HepG2 (cell line): ENCODE results near the gene STK10. TPM values are rescaled to one million over a fixed set of nuclear protein-coding genes. Genes with fewer than 3 reads are reported as not detected.
A peak's percentile ranks its signal among the peaks of the same experiment; 100 is the strongest.

Source experiments
- ARHGAP35 ChIP-seq: sonication (generic); formaldehyde crosslinking; IDR thresholded peaks from 2 replicates; pipeline ENCODE4 v1.9.0; 2022; ENCODE audit warnings: mild to moderate bottlenecking, inconsistent platforms, moderate library complexity, missing genetic modification reagents, borderline replicate concordance
- CENPT ChIP-seq: sonication (generic); formaldehyde crosslinking; IDR thresholded peaks from 2 replicates; pipeline ENCODE4 v1.8.0; 2022; ENCODE audit warnings: low read depth, mild to moderate bottlenecking, moderate library complexity, missing genetic modification reagents
- CHD4 ChIP-seq: fragments of 200-600 bp; sonication (generic); IDR thresholded peaks from 2 replicates; pipeline ENCODE4 v1.7.0; 2017; ENCODE audit warnings: mild to moderate bottlenecking, low read length, borderline replicate concordance
- GATA4 ChIP-seq: sonication (generic); IDR thresholded peaks from 2 replicates; pipeline ENCODE4 v1.6.1; 2016; ENCODE audit warnings: antibody characterized with exemption, low read depth, borderline replicate concordance
- HMG20A ChIP-seq: IDR thresholded peaks from 2 replicates; pipeline ENCODE4 v1.6.1; 2016; ENCODE audit warnings: borderline replicate concordance
- HNRNPLL ChIP-seq: fragments of 200-400 bp; formaldehyde crosslinking; IDR thresholded peaks from 2 replicates; pipeline ENCODE4 v1.6.1; 2017; ENCODE audit warnings: mild to moderate bottlenecking, low read depth, low read length; ENCODE audit not compliant: poor library complexity, severe bottlenecking
- HOXA7 ChIP-seq: sonication (generic); formaldehyde crosslinking; IDR thresholded peaks from 2 replicates; pipeline ENCODE4 v1.8.1; 2022; ENCODE audit warnings: mild to moderate bottlenecking, missing genetic modification reagents, moderate library complexity
- HOXD1 ChIP-seq: sonication (generic); formaldehyde crosslinking; IDR thresholded peaks from 2 replicates; pipeline ENCODE4 v1.5.0; 2020; ENCODE audit warnings: missing genetic modification reagents
- JUN ChIP-seq: sonication (generic); formaldehyde crosslinking; IDR thresholded peaks from 2 replicates; pipeline ENCODE4 v1.4.0; 2020; ENCODE audit warnings: mild to moderate bottlenecking, missing genetic modification reagents
- KDM3A ChIP-seq: IDR thresholded peaks from 2 replicates; pipeline ENCODE4 v1.6.1; 2018; ENCODE audit warnings: low read depth, missing compliant biosample characterization
- KMT2B ChIP-seq: IDR thresholded peaks from 2 replicates; pipeline ENCODE4 v1.6.1; 2016; ENCODE audit warnings: missing genetic modification reagents, missing compliant biosample characterization
- NFYB ChIP-seq: sonication (generic); formaldehyde crosslinking; IDR thresholded peaks from 2 replicates; pipeline ENCODE4 v1.4.0; 2020; ENCODE audit warnings: missing genetic modification reagents
- PAF1 ChIP-seq: IDR thresholded peaks from 2 replicates; pipeline ENCODE4 v1.6.1; 2016; ENCODE audit warnings: missing genetic modification reagents, missing compliant biosample characterization
- PITX1 ChIP-seq: sonication (generic); formaldehyde crosslinking; IDR thresholded peaks from 2 replicates; pipeline ENCODE4 v1.5.1; 2020; ENCODE audit warnings: mild to moderate bottlenecking, missing genetic modification reagents
- RBFOX2 ChIP-seq: fragments of 200-400 bp; formaldehyde crosslinking; IDR thresholded peaks from 2 replicates; pipeline ENCODE4 v1.6.1; 2017; ENCODE audit warnings: low read depth, mild to moderate bottlenecking, low read length
- REL ChIP-seq: sonication (generic); formaldehyde crosslinking; conservative IDR thresholded peaks from 2 replicates; pipeline ENCODE4 v1.8.0; 2022; ENCODE audit warnings: mild to moderate bottlenecking, missing genetic modification reagents, moderate library complexity
- REPIN1 ChIP-seq: sonication (generic); formaldehyde crosslinking; IDR thresholded peaks from 2 replicates; pipeline ENCODE4 v1.8.0; 2022; ENCODE audit warnings: missing genetic modification reagents, low read depth, mild to moderate bottlenecking, borderline replicate concordance
- SALL2 ChIP-seq: sonication (generic); formaldehyde crosslinking; IDR thresholded peaks from 2 replicates; pipeline ENCODE4 v1.8.1; 2023; ENCODE audit warnings: mild to moderate bottlenecking, missing genetic modification reagents, inconsistent platforms
- SMAD1 ChIP-seq: sonication (generic); formaldehyde crosslinking; IDR thresholded peaks from 2 replicates; pipeline ENCODE4 v1.4.0; 2020; ENCODE audit warnings: missing genetic modification reagents, low read depth, mild to moderate bottlenecking, borderline replicate concordance
- TBP ChIP-seq: sonication (generic); formaldehyde crosslinking; IDR thresholded peaks from 2 replicates; pipeline ENCODE4 v1.5.0; 2020; ENCODE audit warnings: missing genetic modification reagents
- YY1 ChIP-seq: IDR thresholded peaks from 2 replicates; pipeline ENCODE4 v1.6.1; 2011; ENCODE audit warnings: low read length, low read depth, moderate library complexity, mild to moderate bottlenecking; ENCODE audit not compliant: insufficient read depth, insufficient replicate concordance
- ZNF33A ChIP-seq: sonication (generic); formaldehyde crosslinking; IDR thresholded peaks from 2 replicates; pipeline ENCODE4 v1.5.1; 2020; ENCODE audit warnings: missing genetic modification reagents, mild to moderate bottlenecking, moderate library complexity, borderline replicate concordance
- ZNF430 ChIP-seq: sonication (generic); formaldehyde crosslinking; IDR thresholded peaks from 2 replicates; pipeline ENCODE4 v1.9.0; 2021; ENCODE audit warnings: mild to moderate bottlenecking, missing genetic modification reagents
- ZNF557 ChIP-seq: sonication (generic); formaldehyde crosslinking; IDR thresholded peaks from 2 replicates; pipeline ENCODE4 v1.4.0; 2020; ENCODE audit warnings: missing genetic modification reagents
- ZNF761 ChIP-seq: sonication (generic); formaldehyde crosslinking; conservative IDR thresholded peaks from 2 replicates; pipeline ENCODE4 v1.4.0; 2020; ENCODE audit warnings: mild to moderate bottlenecking, missing genetic modification reagents
- ZNF772 ChIP-seq: sonication (generic); formaldehyde crosslinking; IDR thresholded peaks from 2 replicates; pipeline ENCODE4 v1.5.0; 2020; ENCODE audit warnings: mild to moderate bottlenecking, missing genetic modification reagents
- ZNF781 ChIP-seq: sonication (generic); formaldehyde crosslinking; IDR thresholded peaks from 2 replicates; pipeline ENCODE4 v1.5.1; 2020; ENCODE audit warnings: borderline replicate concordance, mild to moderate bottlenecking, missing genetic modification reagents; ENCODE audit errors: not compliant biosample characterization
- polyA plus RNA-seq, 8 experiments: library from polyadenylated mRNA; depleted of rRNA in 3 of 8; stranded (reverse) in 7 of 8; unstranded in 1 of 8; fragments of >200 nt; fragmentation: Illumina TruSeq in 4 of 8; extraction: Trizol in 4 of 8; gene quantifications; 2 replicates each; pipeline versions ENCODE4 v1.2.1 to v1.2.3, GENCODE V29; 2011 to 2016; ENCODE audit warnings: low read depth in 4 of 8, missing spikeins in 1 of 8, mixed read lengths in 1 of 8; ENCODE audit not compliant: insufficient read depth in 1 of 8
- total RNA-seq, 5 experiments: library from RNA; depleted of rRNA; stranded (reverse); fragments of >200 nt; fragmentation: Illumina TruSeq; extraction: Trizol; gene quantifications; 2 replicates each; pipeline ENCODE4 v1.2.3, GENCODE V29; 2016; ENCODE audit warnings: low read depth in 1 of 5
- TF ChIP-seq, protein P1 (sequence below): sonication (generic); formaldehyde crosslinking; IDR thresholded peaks from 2 replicates; pipeline ENCODE4 v1.4.0; 2020; ENCODE audit warnings: missing genetic modification reagents
- TF ChIP-seq, protein P2 (sequence below): sonication (generic); formaldehyde crosslinking; IDR thresholded peaks from 2 replicates; pipeline ENCODE4 v1.4.0; 2020; ENCODE audit warnings: missing genetic modification reagents

The STK10 gene
- total and polyA plus RNA-seq, 2 of the 13 experiments (the other 11 are each of a cell fraction or from before 2014, with no cell fraction given) = 7.0 to 7.2 TPM

- TF ChIP-seq KMT2B (CRISPR knock-in tag) (no peak), TBP (CRISPR knock-in tag) (no peak), RBFOX2 (0 out of 2 replicates have a peak, but pooled peaks have one; percentile 66), CHD4 (no peak), HNRNPLL (peak; percentile 18), JUN (0 out of 2 replicates have a peak, but pooled peaks have one; percentile 13), ZNF761 (CRISPR knock-in tag) (no peak; the same call in 1 of the 2 replicates), HMG20A (CRISPR knock-in tag) (no peak), ZNF781 (CRISPR knock-in tag) (no peak), ZNF772 (CRISPR knock-in tag) (no peak), KDM3A (CRISPR knock-in tag) (no peak), SMAD1 (CRISPR knock-in tag) (0 out of 2 replicates have a peak, but pooled peaks have one; percentile 62), SALL2 (no peak), ZNF557 (CRISPR knock-in tag) (no peak), HOXD1 (CRISPR knock-in tag) (no peak), HOXA7 (CRISPR knock-in tag) (no peak), CENPT (CRISPR knock-in tag) (no peak), REL (CRISPR knock-in tag) (0 out of 2 replicates have a peak, but pooled peaks have one; percentile 59), PITX1 (CRISPR knock-in tag) (0 out of 2 replicates have a peak, but pooled peaks have one; percentile 19), ZNF430 (CRISPR knock-in tag) (no peak; the same call in 1 of the 2 replicates), ARHGAP35 (CRISPR knock-in tag) (no peak), YY1 (no peak), REPIN1 (CRISPR knock-in tag) (no peak), ZNF33A (CRISPR knock-in tag) (no peak), NFYB (CRISPR knock-in tag) (no peak), PAF1 (CRISPR knock-in tag) (no peak), GATA4 (no peak)
- TF ChIP-seq, protein P1, sequence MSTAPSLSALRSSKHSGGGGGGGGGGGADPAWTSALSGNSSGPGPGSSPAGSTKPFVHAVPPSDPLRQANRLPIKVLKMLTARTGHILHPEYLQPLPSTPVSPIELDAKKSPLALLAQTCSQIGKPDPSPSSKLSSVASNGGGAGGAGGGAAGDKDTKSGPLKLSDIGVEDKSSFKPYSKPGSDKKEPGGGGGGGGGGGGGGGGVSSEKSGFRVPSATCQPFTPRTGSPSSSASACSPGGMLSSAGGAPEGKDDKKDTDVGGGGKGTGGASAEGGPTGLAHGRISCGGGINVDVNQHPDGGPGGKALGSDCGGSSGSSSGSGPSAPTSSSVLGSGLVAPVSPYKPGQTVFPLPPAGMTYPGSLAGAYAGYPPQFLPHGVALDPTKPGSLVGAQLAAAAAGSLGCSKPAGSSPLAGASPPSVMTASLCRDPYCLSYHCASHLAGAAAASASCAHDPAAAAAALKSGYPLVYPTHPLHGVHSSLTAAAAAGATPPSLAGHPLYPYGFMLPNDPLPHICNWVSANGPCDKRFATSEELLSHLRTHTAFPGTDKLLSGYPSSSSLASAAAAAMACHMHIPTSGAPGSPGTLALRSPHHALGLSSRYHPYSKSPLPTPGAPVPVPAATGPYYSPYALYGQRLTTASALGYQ = 0 out of 2 replicates have a peak, but pooled peaks have one; percentile 27
- TF ChIP-seq, protein P2, sequence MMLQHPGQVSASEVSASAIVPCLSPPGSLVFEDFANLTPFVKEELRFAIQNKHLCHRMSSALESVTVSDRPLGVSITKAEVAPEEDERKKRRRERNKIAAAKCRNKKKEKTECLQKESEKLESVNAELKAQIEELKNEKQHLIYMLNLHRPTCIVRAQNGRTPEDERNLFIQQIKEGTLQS (CRISPR knock-in tag) = no peak
These were observed 649 bp downstream of the STK10 start (continued) for GRCh38 chr5:172187118-172188032.
